SK-N-SH treated with all-trans-retinoic acid at 6 μM for 48 hours (cell line): ENCODE measurements around the gene CPOX.

Experiments used
- ARNTL ChIP-seq: fragments of 450-650 bp; formaldehyde crosslinking; IDR thresholded peaks from 2 replicates; pipeline ENCODE4 v1.5.0; 2020; ENCODE audit warnings: low read depth, mild to moderate bottlenecking, moderate library complexity, borderline replicate concordance
- BACH2 ChIP-seq: fragments of 250-450 bp; sonication (Bioruptor Pico); IDR thresholded peaks from 2 replicates; pipeline ENCODE4 v1.9.0; 2021; ENCODE audit warnings: mild to moderate bottlenecking, borderline replicate concordance
- ESRRG ChIP-seq: fragments of 250-450 bp; sonication (Bioruptor Pico); IDR thresholded peaks from 2 replicates; pipeline ENCODE4 v1.6.1; 2021; ENCODE audit warnings: mild to moderate bottlenecking
- GLIS3 ChIP-seq: fragments of 250-450 bp; sonication (Bioruptor Pico); IDR thresholded peaks from 2 replicates; pipeline ENCODE4 v1.5.0; 2020; ENCODE audit warnings: mild to moderate bottlenecking, moderate library complexity
- OSR1 ChIP-seq: fragments of 250-450 bp; sonication (Bioruptor Pico); IDR thresholded peaks from 2 replicates; pipeline ENCODE4 v1.8.0; 2022; ENCODE audit warnings: moderate library complexity, mild to moderate bottlenecking, inconsistent platforms
- SNAI2 ChIP-seq: fragments of 250-450 bp; sonication (Bioruptor Pico); IDR thresholded peaks from 2 replicates; pipeline ENCODE4 v1.5.0; 2020; ENCODE audit warnings: mild to moderate bottlenecking, moderate library complexity
- ZFP3 ChIP-seq: fragments of 250-450 bp; sonication (Bioruptor Pico); IDR thresholded peaks from 2 replicates; pipeline ENCODE4 v1.5.0; 2020; ENCODE audit warnings: mild to moderate bottlenecking, moderate library complexity
- TF ChIP-seq, protein P1 (sequence below): fragments of 250-450 bp; sonication (Bioruptor Pico); IDR thresholded peaks from 2 replicates; pipeline ENCODE4 v1.5.1; 2020; ENCODE audit warnings: low read depth, mild to moderate bottlenecking, moderate library complexity

DNA sequence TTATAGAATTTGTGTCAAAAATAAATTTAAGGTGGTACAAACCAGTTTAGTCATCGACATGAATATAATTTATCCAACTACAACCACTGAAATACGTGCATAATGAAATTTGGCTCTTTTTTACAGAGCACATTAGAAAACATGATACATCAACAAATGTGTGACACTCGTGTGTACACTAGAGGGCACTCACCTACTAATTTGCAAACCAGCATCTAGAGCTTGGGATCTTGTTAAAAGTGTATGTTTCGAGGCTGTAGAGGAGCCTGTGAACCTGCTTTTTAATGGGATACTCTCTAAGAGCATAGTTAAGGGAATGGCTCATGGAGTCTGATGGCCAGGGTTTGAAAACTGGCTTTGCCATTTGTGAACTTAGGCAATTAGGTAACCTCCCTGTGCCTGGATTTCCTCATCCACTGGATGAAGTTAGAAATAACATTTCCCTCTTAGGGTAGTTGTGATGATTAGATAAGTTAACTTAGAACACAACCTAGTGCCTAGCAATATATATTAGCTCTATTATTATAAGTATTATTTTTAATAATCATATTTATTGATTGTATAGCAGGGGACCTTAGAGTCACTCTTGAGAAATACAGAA, 8.8 kb upstream of the CPOX start:
- TF ChIP-seq ARNTL (no peak), OSR1 (no peak), ESRRG (CRISPR knock-in tag) (no peak), ZFP3 (CRISPR knock-in tag) (0 out of 2 replicates have a peak, but pooled peaks have one; percentile 52), SNAI2 (CRISPR knock-in tag) (no peak), BACH2 (CRISPR knock-in tag) (no peak), GLIS3 (CRISPR knock-in tag) (no peak)
- TF ChIP-seq, protein P1, sequence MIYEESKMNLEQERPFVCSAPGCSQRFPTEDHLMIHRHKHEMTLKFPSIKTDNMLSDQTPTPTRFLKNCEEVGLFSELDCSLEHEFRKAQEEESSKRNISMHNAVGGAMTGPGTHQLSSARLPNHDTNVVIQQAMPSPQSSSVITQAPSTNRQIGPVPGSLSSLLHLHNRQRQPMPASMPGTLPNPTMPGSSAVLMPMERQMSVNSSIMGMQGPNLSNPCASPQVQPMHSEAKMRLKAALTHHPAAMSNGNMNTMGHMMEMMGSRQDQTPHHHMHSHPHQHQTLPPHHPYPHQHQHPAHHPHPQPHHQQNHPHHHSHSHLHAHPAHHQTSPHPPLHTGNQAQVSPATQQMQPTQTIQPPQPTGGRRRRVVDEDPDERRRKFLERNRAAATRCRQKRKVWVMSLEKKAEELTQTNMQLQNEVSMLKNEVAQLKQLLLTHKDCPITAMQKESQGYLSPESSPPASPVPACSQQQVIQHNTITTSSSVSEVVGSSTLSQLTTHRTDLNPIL (CRISPR knock-in tag): no peak
